WTC11 (cell line): Measurements from ENCODE around the gene CHDH.
A peak's percentile ranks its signal among the peaks of the same experiment; 100 is the strongest.

ENCODE experiments used
- CTCF ChIP-seq: fragments of 200-600 bp; IDR thresholded peaks from 2 replicates; pipeline ENCODE4 v1.8.0; 2022; ENCODE audit warnings: antibody characterized with exemption
- E2F1 ChIP-seq: sonication (generic); formaldehyde crosslinking; IDR thresholded peaks from 2 replicates; pipeline ENCODE4 v1.8.0; 2022; ENCODE audit warnings: mild to moderate bottlenecking, missing genetic modification reagents
- ESRRA ChIP-seq: sonication (generic); formaldehyde crosslinking; IDR thresholded peaks from 2 replicates; pipeline ENCODE4 v1.8.1; 2022; ENCODE audit warnings: mild to moderate bottlenecking, missing genetic modification reagents, borderline replicate concordance
- JUN ChIP-seq: sonication (generic); formaldehyde crosslinking; IDR thresholded peaks from 2 replicates; pipeline ENCODE4 v1.8.0; 2023; ENCODE audit warnings: mild to moderate bottlenecking, missing genetic modification reagents
- MAX ChIP-seq: sonication (generic); formaldehyde crosslinking; IDR thresholded peaks from 2 replicates; pipeline ENCODE4 v1.8.0; 2022; ENCODE audit warnings: mild to moderate bottlenecking, missing genetic modification reagents
- NR2C2 ChIP-seq: sonication (generic); formaldehyde crosslinking; IDR thresholded peaks from 2 replicates; pipeline ENCODE4 v1.8.0; 2022; ENCODE audit warnings: mild to moderate bottlenecking, missing genetic modification reagents
- ZBTB21 ChIP-seq: sonication (generic); formaldehyde crosslinking; IDR thresholded peaks from 2 replicates; pipeline ENCODE4 v1.8.1; 2023; ENCODE audit warnings: mild to moderate bottlenecking, missing genetic modification reagents, borderline replicate concordance
- ZNF512 ChIP-seq: sonication (generic); formaldehyde crosslinking; IDR thresholded peaks from 2 replicates; pipeline ENCODE4 v1.8.1; 2022; ENCODE audit warnings: missing genetic modification reagents, borderline replicate concordance

GRCh38 chr3:53823026-53823955 is 22.9 kb downstream of the CHDH start:
- TF ChIP-seq ESRRA (CRISPR knock-in tag) (no peak), CTCF (peak; percentile 37; the same call in 1 of the 2 replicates), MAX (no peak), JUN (CRISPR knock-in tag) (no peak), ZNF512 (CRISPR knock-in tag) (no peak), NR2C2 (CRISPR knock-in tag) (no peak), ZBTB21 (CRISPR knock-in tag) (no peak), E2F1 (CRISPR knock-in tag) (no peak)
